Measurements from ENCODE around the gene BRAT1. TPM values are rescaled to one million over a fixed set of nuclear protein-coding genes. Genes with fewer than 3 reads are reported as not detected.

BRAT1 gene
- total and polyA plus RNA-seq, 11 donors = 10.9 to 27.8 (median 14.9) TPM

GRCh38 chr7:2514473-2515423 lies 40.6 kb downstream of the BRAT1 start:
- DNase-seq (no peak), ATAC-seq (no peak)
- TF ChIP-seq POLR2A (IDR thresholded peaks at IDR 0.05) (no peak), CTCF (IDR thresholded peaks at IDR 0.05) (no peak)
- intact Hi-C loops (cut with DNase I) = loop anchor here in 2 of 10 donors (5.0 kb wide), 2 partner anchors 32 to 38 kb away; no protein-coding TSS in a partner anchor
- 80 to 96% (median 82%) methylated on average over 9 of the region's 9 CpGs for WGBS, 4 donors
- peaks cover 8 to 51% (median 40%) of the 10 kb centered on the region in 12 donors for H3K4me1 ChIP-seq
- no peak overlapping the region for H3K27ac ChIP-seq
- H3K9me3 ChIP-seq = no peaks in the 10 kb centered on the region
- no peak overlapping the region for H3K4me3 ChIP-seq
- no peaks in the 10 kb centered on the region for H3K27me3 ChIP-seq
- no peaks in the 10 kb centered on the region for H3K36me3 ChIP-seq

- H3K4me1 ChIP-seq = peaks cover 3 to 56% (median 42%) of the 10 kb centered on the region in 12 donors
- H3K9me3 ChIP-seq = no peaks in the 10 kb centered on the region
- TF ChIP-seq POLR2A (IDR thresholded peaks at IDR 0.05) (no peak), CTCF (IDR thresholded peaks at IDR 0.05) (no peak)
- ATAC-seq = no peak
- intact Hi-C loops (cut with DNase I) = no loop called here
- no peak overlapping the region for H3K4me3 ChIP-seq
- no peak for DNase-seq
- 86 to 100% (median 90%) methylated on average over 6 to 7 of the region's 7 CpGs; no CpG with 5 or more reads in 1 of the 4 donors for WGBS, 4 donors
- no peak overlapping the region for H3K27ac ChIP-seq
- no peaks in the 10 kb centered on the region for H3K27me3 ChIP-seq
- no peaks in the 10 kb centered on the region for H3K36me3 ChIP-seq
These were observed 41.6 kb downstream of the BRAT1 start for GRCh38 chr7:2513702-2514101.

GRCh38 chr7:2512713-2513112 lies 42.6 kb downstream of the BRAT1 start:
- Histone ChIP-seq H3K4me1 (peaks cover 8 to 58% (median 43%) of the 10 kb centered on the region in 12 donors), H3K27ac (peak overlapping the region in 2 of 12 donors; percentile 72 to 89), H3K27me3 (no peaks in the 10 kb centered on the region), H3K4me3 (no peak overlapping the region), H3K9me3 (no peaks in the 10 kb centered on the region), H3K36me3 (no peaks in the 10 kb centered on the region)
- no peak for ATAC-seq
- no peak for TF ChIP-seq CTCF (IDR thresholded peaks at IDR 0.05)
- TF ChIP-seq POLR2A (IDR thresholded peaks at IDR 0.05) = no peak
- no peak for DNase-seq
- intact Hi-C loops (cut with DNase I) = no loop called here
- 74 to 88% (median 75%) methylated on average over 3 of the region's 3 CpGs for WGBS, 4 donors

- Histone ChIP-seq H3K9me3 (no peaks in the 10 kb centered on the region), H3K4me3 (no peak overlapping the region), H3K36me3 (no peaks in the 10 kb centered on the region), H3K27me3 (no peaks in the 10 kb centered on the region), H3K4me1 (peaks cover 8 to 59% (median 46%) of the 10 kb centered on the region in 12 donors), H3K27ac (peak overlapping the region in 6 of 12 donors; percentile 36 to 89 (median 59))
- intact Hi-C loops (cut with DNase I) = no loop called here
- TF ChIP-seq CTCF (IDR thresholded peaks at IDR 0.05) (no peak), POLR2A (IDR thresholded peaks at IDR 0.05) (no peak)
- DNase-seq (no peak), ATAC-seq (peak in 3 of 4 donors; percentile 17 to 25 (median 17))
- 47 to 62% (median 53%) methylated on average over 9 to 12 of the region's 12 CpGs for whole genome bisulfite sequencing, 4 donors
These were observed 43.1 kb downstream of the BRAT1 start for GRCh38 chr7:2512179-2512661.
